GM19193 (cell line): ENCODE results near the gene BCL2L12.

Source experiments
- POLR2A ChIP-seq: IDR thresholded peaks from 4 replicates; pipeline ENCODE4 v1.6.1; 2011; ENCODE audit not compliant: insufficient read depth, insufficient read length; ENCODE audit errors: extremely low read depth

Gene BCL2L12

DNA sequence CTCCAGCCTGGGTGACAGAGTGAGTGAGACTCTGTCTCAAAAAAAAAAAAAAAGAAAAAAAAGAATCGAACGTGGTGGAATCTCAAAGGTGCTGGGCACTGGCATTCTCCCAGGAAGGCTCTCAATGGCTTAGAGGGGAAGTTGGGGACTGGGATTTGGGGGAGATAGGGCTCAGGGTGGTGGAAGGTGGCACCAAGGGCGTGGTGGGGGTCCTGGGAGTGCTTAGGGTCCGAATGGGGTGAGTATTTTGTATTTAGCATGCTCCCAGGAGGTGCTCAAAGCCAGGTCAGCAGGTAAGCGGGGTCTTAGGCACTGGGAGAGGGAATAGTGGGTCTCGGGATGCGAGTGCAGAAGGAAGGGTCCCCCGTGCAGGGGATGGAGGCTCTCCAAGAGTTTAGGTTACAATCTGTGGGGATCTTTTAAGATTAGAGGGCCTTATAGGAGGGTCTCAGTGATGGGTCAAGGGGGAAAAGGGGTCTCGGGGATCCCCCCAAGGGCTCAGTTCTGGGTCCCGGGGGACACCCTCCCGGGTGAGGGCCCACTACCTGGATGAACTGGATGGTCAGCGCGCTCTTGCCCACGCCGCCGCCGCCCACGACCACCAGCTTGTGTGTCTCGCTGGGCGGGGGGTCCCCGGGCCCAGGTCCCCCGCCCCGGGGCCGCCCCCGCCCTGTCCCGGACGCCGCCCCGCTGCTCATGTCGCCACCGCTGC is 26.2 kb upstream of the BCL2L12 start:
- TF ChIP-seq POLR2A, result no peak

DNA sequence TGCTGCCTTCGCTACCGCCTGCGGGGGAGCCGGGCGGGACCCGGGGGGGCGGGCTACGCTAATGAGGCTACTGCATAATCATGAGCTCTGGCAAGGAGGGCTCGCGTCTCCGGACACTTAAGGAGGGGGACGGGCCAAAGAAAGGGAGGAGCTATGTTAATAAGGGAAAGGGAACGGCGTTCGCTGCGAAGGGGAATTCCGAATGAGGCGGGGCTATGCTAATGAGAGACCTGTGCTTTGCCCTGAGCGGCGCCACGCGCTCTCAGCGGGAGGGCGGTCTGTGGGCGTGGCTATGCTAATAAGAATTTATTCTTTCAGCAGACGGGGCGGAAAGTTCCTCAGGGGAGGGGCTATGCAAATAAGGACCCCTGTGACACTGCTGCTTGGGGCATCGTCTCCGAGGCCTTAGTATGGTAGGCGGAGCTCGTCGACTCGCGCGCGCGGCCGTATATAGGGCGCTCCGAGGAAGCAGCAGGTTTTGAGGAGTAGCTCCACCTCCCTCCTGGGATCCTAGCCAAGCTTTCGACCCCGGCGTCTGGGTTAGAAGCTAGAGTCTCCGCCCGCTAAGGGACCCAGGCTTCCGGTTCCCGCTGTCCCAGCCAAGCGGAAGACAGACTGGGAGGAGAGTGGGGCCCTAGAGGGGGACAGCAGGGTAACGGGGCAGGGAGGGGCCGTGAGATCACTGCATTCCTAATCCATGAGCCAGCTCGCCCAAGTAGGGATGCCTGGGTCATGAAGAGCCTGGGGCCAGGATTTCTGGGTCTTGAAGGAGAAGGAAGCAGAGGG is 25.4 kb upstream of the BCL2L12 start, which contains the start of gene RRAS:
TSS of gene RRAS (minus strand) at position 31 of the 786 bp plus-strand sequence. CDS start 45 bp downstream, outside the sequence.
- peak; percentile 88 for TF ChIP-seq POLR2A

GRCh38 chr19:49641688-49642491 is 23.8 kb upstream of the BCL2L12 start, which contains the start of gene SCAF1:
Gene SCAF1, plus strand, starts transcription at chr19:49642209. Its CDS starts 2,818 bp downstream, at chr19:49645027.
- peak; percentile 64 for TF ChIP-seq POLR2A

DNA sequence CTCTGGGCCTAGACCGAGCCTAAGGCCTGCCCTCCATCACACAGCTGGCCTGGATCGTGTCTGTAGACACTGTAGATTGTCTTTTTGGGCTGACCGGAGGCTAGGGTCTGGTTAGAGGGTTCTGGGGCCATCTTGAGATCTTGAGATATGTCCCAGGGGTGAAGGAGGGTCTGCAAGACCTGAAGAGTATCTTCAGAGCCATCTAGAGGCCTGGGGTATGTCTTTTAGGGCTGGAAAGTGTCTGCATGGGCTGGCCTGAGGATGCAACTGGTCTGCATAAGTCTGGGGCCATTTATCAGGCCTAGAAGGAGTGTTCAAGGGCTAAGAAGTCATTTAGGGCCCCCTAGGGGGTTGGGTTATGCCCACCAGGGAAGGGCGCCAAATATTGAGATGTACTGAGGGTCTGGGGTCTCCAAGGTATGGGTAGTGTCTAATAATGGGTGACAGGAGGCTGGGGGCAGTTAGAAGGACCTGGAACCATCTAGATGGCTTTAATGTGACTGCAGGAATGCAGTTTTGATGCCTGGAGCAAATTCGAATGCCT is 23.2 kb upstream of the BCL2L12 start:
- no peak for TF ChIP-seq POLR2A

GRCh38 chr19:49643466-49643865 is 22.3 kb upstream of the BCL2L12 start:
- TF ChIP-seq POLR2A, result no peak

- no peak for TF ChIP-seq POLR2A
Measured at GRCh38 chr19:49645592-49645991, 20.1 kb upstream of the BCL2L12 start.

- no peak for TF ChIP-seq POLR2A
Measured at GRCh38 chr19:49645995-49646394, 19.7 kb upstream of the BCL2L12 start.

DNA sequence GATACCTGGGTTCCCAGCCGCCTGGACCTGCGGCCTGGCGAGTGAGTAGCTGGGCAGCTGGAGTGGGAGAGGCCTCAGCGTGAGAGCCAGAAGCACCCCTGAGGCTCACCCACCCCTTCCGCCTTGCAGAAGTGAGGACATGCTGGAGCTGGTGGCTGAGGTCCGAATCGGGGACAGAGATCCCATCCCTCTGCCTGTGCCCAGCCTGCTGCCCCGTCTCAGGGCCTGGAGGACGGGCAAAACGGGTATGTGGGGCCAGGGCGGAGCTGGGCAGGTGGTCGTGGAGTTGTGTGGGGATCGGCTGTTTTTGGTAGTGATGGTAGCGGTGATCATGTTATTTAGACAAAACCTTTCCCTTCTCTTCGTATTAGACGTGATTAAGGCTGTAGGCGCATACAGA is 19.1 kb upstream of the BCL2L12 start:
- no peak for TF ChIP-seq POLR2A

DNA sequence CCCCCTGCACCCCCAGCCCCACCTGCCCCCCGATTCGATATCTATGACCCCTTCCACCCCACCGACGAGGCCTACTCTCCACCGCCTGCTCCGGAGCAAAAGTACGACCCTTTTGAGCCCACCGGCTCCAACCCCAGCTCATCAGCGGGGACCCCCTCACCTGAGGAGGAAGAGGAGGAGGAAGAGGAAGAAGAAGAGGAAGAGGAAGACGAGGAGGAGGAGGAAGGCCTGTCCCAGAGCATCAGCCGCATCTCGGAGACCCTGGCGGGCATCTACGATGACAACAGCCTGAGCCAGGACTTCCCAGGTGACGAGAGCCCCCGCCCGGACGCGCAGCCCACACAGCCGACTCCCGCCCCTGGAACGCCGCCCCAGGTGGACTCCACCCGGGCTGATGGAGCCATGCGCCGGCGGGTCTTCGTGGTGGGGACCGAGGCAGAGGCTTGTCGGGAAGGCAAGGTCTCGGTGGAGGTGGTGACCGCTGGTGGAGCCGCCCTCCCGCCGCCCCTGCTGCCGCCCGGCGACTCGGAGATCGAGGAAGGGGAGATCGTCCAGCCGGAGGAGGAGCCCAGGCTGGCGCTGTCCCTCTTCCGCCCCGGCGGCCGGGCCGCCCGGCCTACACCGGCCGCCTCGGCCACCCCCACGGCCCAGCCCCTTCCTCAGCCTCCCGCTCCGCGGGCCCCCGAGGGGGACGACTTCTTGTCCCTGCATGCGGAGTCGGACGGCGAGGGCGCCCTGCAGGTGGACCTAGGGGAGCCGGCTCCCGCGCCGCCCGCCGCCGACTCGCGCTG is 14.5 kb upstream of the BCL2L12 start:
- TF ChIP-seq POLR2A, result no peak

GRCh38 chr19:49651820-49652550 is 13.7 kb upstream of the BCL2L12 start:
- TF ChIP-seq POLR2A, result no peak

GRCh38 chr19:49652551-49653465 is 12.9 kb upstream of the BCL2L12 start:
- TF ChIP-seq POLR2A, result no peak

GRCh38 chr19:49653466-49653806 is 12.3 kb upstream of the BCL2L12 start:
- no peak for TF ChIP-seq POLR2A

GRCh38 chr19:49654581-49654980 is 11.2 kb upstream of the BCL2L12 start:
- TF ChIP-seq POLR2A, result no peak
